ENCODE measurements around the gene CDK19. TPM values are rescaled to one million over a fixed set of nuclear protein-coding genes. Genes with fewer than 3 reads are reported as not detected.

The CDK19 gene
- total and polyA plus RNA-seq, 2 of the 4 experiments (the other 2 are of a cell fraction) = 6.0 to 6.8 TPM

- Histone ChIP-seq H2BK5ac (ENCODE audit: low read depth, low read length, poor library complexity, severe bottlenecking) (no peak overlapping the region), H3K36me3 (ENCODE audit: control insufficient read depth, insufficient read depth, low read length) (peaks cover 6% of the 10 kb centered on the region; the same call in 1 of the 2 replicates), H4K20me1 (ENCODE audit: insufficient read depth, low read length) (no peaks in the 10 kb centered on the region), H4K91ac (ENCODE audit: insufficient read depth, low read depth, low read length) (no peak overlapping the region), H2AFZ (replicated peaks; ENCODE audit: low read length, poor library complexity) (no peak overlapping the region), H2BK20ac (ENCODE audit: low read depth, low read length) (no peak overlapping the region), H2BK15ac (ENCODE audit: low read depth, low read length) (no peak overlapping the region), H3K9me3 (ENCODE audit: control insufficient read depth, insufficient read depth, low read length) (no peaks in the 10 kb centered on the region), H2BK120ac (ENCODE audit: low read depth, low read length) (no peak overlapping the region), H3K4me2 (ENCODE audit: low read depth, low read length) (no peak overlapping the region), H3K27me3 (ENCODE audit: control insufficient read depth, insufficient read depth, low read length) (no peaks in the 10 kb centered on the region), H3K56ac (ENCODE audit: extremely low read depth, insufficient read depth, low read length) (no peak overlapping the region), H3K14ac (replicated peaks; ENCODE audit: low read depth, low read length) (no peak overlapping the region), H2AK9ac (replicated peaks; ENCODE audit: low read depth, low read length, poor library complexity) (no peak overlapping the region), H3K4me1 (ENCODE audit: control insufficient read depth, insufficient read depth, low read length) (peaks cover 2% of the 10 kb centered on the region; the same call in 1 of the 2 replicates), H3K4ac (ENCODE audit: low read depth, low read length) (no peak overlapping the region), H2AK5ac (ENCODE audit: low read depth, low read length) (no peak overlapping the region), H3K23ac (ENCODE audit: low read depth, low read length) (no peak overlapping the region), H4K5ac (ENCODE audit: low read depth, low read length) (no peak overlapping the region), H3K18ac (ENCODE audit: low read depth, low read length) (no peak overlapping the region), H3K79me1 (ENCODE audit: low read depth in 1 of 2, low read length in 2 of 2) (no peaks in the 10 kb centered on the region), H3K9ac (ENCODE audit: low read depth, low read length) (no peak overlapping the region), H3K4me3 (ENCODE audit: insufficient read depth, low read depth, low read length) (no peak overlapping the region), H3K27ac (ENCODE audit: insufficient read depth, low read length) (no peak overlapping the region), H3K9me1 (ENCODE audit: insufficient read depth, low read length) (no peaks in the 10 kb centered on the region), H4K8ac (ENCODE audit: low read depth in 2 of 2, low read length in 2 of 2) (no peak overlapping the region)
- in situ Hi-C loops (cut with MboI; ENCODE audit: low sequenced_read_pairs) = no loop called here
- DNase-seq (no peak), ATAC-seq (ENCODE audit: low read depth) (no peak)
- intact Hi-C loops (cut with micrococcal nuclease) = no loop called here
- ChIA-PET CTCF (no interaction called here), POLR2A (ENCODE audit: unreplicated experiment) (no interaction called here)
- BruUV-seq (replicated peaks) = no TSS peak
- TF ChIP-seq USF2 (IDR thresholded peaks at IDR 0.05; ENCODE audit: low read depth, low read length) = no peak
- no peak for TF ChIP-seq MAFK (IDR thresholded peaks at IDR 0.05; ENCODE audit: low read depth, low read length)
- no peak for TF ChIP-seq RCOR1 (IDR thresholded peaks at IDR 0.05; ENCODE audit: insufficient replicate concordance, low read length)
- TF ChIP-seq FOS (IDR thresholded peaks at IDR 0.05; ENCODE audit: low read depth, low read length) = no peak
- TF ChIP-seq SMC3 (IDR thresholded peaks at IDR 0.05; ENCODE audit: low read depth, low read length) = no peak
- no peak for TF ChIP-seq CEBPB (IDR thresholded peaks at IDR 0.05; ENCODE audit: low read depth, low read length)
- TF ChIP-seq RFX5 (IDR thresholded peaks at IDR 0.05; ENCODE audit: low read depth, low read length) = no peak
- dilution Hi-C loops (cut with HindIII; ENCODE audit: low sequenced_read_pairs, unreplicated experiment) = no loop called here
- no CpG with 5 or more reads among the region's 1 CpG for WGBS, 2 experiments (ENCODE audit: extremely low coverage in 2 of 2, insufficient read length in 1 of 2)
Measured at GRCh38 chr6:110617057-110617456, 198.2 kb downstream of the CDK19 start.

Measured in IMR-90 (cell line).